ENCODE data around the gene BIRC2. TPM values are rescaled to one million over a fixed set of nuclear protein-coding genes. Genes with fewer than 3 reads are reported as not detected.

The BIRC2 gene
- total RNA-seq, 1 experiment from 2014 or later, result 28.2 TPM

GRCh38 chr11:102328748-102329147, 18.3 kb upstream of the BIRC2 start:
- Mint-ChIP-seq H3K9me3 (no peaks in the 10 kb centered on the region), H3K36me3 (ENCODE audit: insufficient read depth in 1 of 3, low read depth in 3 of 3) (no peaks in the 10 kb centered on the region), H3K27ac (no peak overlapping the region), H3K4me1 (no peaks in the 10 kb centered on the region), H3K4me3 (no peak overlapping the region), H3K27me3 (ENCODE audit: low read depth) (no peaks in the 10 kb centered on the region)
- no peak overlapping the region for H2BK15ac ChIP-seq (ENCODE audit: low read depth, low read length)
- no peaks in the 10 kb centered on the region for H3K79me2 ChIP-seq (ENCODE audit: insufficient read depth, low read length)
- H3K9me3 ChIP-seq (ENCODE audit: control insufficient read depth, low read depth, low read length), result no peaks in the 10 kb centered on the region
- no peak overlapping the region for H3K27ac ChIP-seq (ENCODE audit: insufficient read length, low read depth, low read length)
- H3K4me2 ChIP-seq (ENCODE audit: insufficient read depth, insufficient read length, low read length), result no peak overlapping the region
- TF ChIP-seq CTCF (conservative IDR thresholded peaks at IDR 0.05), result no peak
- H4K20me1 ChIP-seq (ENCODE audit: control insufficient read depth, insufficient read depth, insufficient read length), result no peaks in the 10 kb centered on the region
- H2BK120ac ChIP-seq (ENCODE audit: low read depth, low read length, poor library complexity, severe bottlenecking), result no peak overlapping the region
- no peak overlapping the region for H3K18ac ChIP-seq (ENCODE audit: insufficient read length, low read depth, low read length)
- H2BK12ac ChIP-seq (ENCODE audit: insufficient read length, low read depth, low read length), result no peak overlapping the region
- no peaks in the 10 kb centered on the region for H3K79me1 ChIP-seq (ENCODE audit: insufficient read depth, low read depth, low read length, poor library complexity, severe bottlenecking)
- H2AK5ac ChIP-seq (ENCODE audit: insufficient read length, low read length), result no peak overlapping the region
- H4K91ac ChIP-seq (ENCODE audit: insufficient read length, low read depth, low read length), result no peak overlapping the region
- no peaks in the 10 kb centered on the region for H3K23me2 ChIP-seq (ENCODE audit: insufficient read length, low read depth, low read length, poor library complexity, severe bottlenecking)
- H3K9ac ChIP-seq (ENCODE audit: extremely low read depth, insufficient read length, low read length), result no peak overlapping the region
- no peak overlapping the region for H3K23ac ChIP-seq (ENCODE audit: insufficient read length, low read depth, low read length)
- DNase-seq, result no peak
- no peak overlapping the region for H4K8ac ChIP-seq (replicated peaks; ENCODE audit: insufficient read length, low read depth, low read length)
- no peak overlapping the region for H3K4ac ChIP-seq (ENCODE audit: low read depth, low read length)
- H4K5ac ChIP-seq (ENCODE audit: insufficient read length, low read depth, low read length), result no peak overlapping the region
- H3K4me1 ChIP-seq (ENCODE audit: insufficient read depth, low read length), result no peaks in the 10 kb centered on the region
- no peak overlapping the region for H3K14ac ChIP-seq (ENCODE audit: insufficient read depth, low read length)
- H2BK5ac ChIP-seq (ENCODE audit: insufficient read length, low read length), result no peak overlapping the region
- no peak overlapping the region for H3K56ac ChIP-seq (ENCODE audit: insufficient read length, low read depth, low read length)
- H3T11ph ChIP-seq (ENCODE audit: low read length), result no peak overlapping the region
- 100% methylated on average over 1 of the region's 1 CpG for WGBS (ENCODE audit: extremely low coverage, insufficient read length, low lambda C conversion rate)
- no peaks in the 10 kb centered on the region for H3K27me3 ChIP-seq (ENCODE audit: insufficient read depth, low read length)
- no peak overlapping the region for H2AFZ ChIP-seq (ENCODE audit: low read length)
- H2BK20ac ChIP-seq (ENCODE audit: low read depth, low read length, poor library complexity, severe bottlenecking), result no peak overlapping the region
